ENCODE measurements around the gene ATP1A4. TPM values are rescaled to one million over a fixed set of nuclear protein-coding genes. Genes with fewer than 3 reads are reported as not detected.

The ATP1A4 gene
- total and polyA plus RNA-seq, 2 of the 8 experiments (the other 6 are each of a cell fraction or from before 2014, with no cell fraction given): 0.48 to 0.61 TPM

DNA sequence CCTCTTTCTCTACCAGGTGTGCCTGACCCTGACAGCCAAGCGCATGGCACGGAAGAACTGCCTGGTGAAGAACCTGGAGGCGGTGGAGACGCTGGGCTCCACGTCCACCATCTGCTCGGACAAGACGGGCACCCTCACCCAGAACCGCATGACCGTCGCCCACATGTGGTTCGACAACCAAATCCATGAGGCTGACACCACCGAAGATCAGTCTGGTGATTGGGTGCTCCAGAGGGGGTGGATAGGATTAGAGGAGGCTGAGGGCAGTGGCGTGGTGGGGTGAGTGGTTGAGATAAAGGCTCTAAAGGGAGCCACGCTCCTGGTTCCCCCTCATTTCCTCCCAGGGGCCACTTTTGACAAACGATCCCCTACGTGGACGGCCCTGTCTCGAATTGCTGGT lies 22.8 kb upstream of the ATP1A4 start:
- Histone ChIP-seq H2BK5ac (ENCODE audit: low read depth, low read length) (no peak overlapping the region; the same call in 1 of the 2 replicates), H4K5ac (ENCODE audit: insufficient read length, low read depth, low read length) (no peak overlapping the region), H3K56ac (replicated peaks; ENCODE audit: insufficient read length, low read depth, low read length) (no peak overlapping the region), H3K18ac (ENCODE audit: extremely low read depth, low read length) (no peak overlapping the region), H3K23me2 (ENCODE audit: low read depth, low read length) (no peaks in the 10 kb centered on the region; the same call in 1 of the 2 replicates), H3K4me2 (ENCODE audit: insufficient read depth in 1 of 2, low read depth in 2 of 2, low read length in 2 of 2) (no peak overlapping the region), H3K36me3 (ENCODE audit: control insufficient read depth in 2 of 4, insufficient read depth in 4 of 4, low read length in 3 of 4) (peaks cover 12 to 63% (median 54%) of the 10 kb centered on the region in 4 experiments; a peak in 7 of 8 replicates), H2BK15ac (ENCODE audit: low read length) (no peak overlapping the region), H3K9ac (replicated peaks in 1 of 4; ENCODE audit: extremely low read depth in 1 of 4, low read depth in 3 of 4, low read length in 3 of 4) (no peak overlapping the region), H4K91ac (replicated peaks; ENCODE audit: insufficient read length, low read length) (no peak overlapping the region), H2AK5ac (ENCODE audit: low read depth, low read length) (no peak overlapping the region), H3K27me3 (replicated peaks in 1 of 4; ENCODE audit: control insufficient read depth in 3 of 4, extremely low read depth in 1 of 4, insufficient read depth in 3 of 4, low read length in 3 of 4) (no peaks in the 10 kb centered on the region), H4K8ac (ENCODE audit: extremely low read depth, insufficient read depth, low read length) (no peak overlapping the region), H4K20me1 (replicated peaks in 1 of 2; ENCODE audit: control insufficient read depth in 1 of 2, insufficient read depth in 2 of 2, low read length in 2 of 2) (no peaks in the 10 kb centered on the region), H3K79me2 (ENCODE audit: control insufficient read depth in 1 of 2, insufficient read depth in 2 of 2, low read length in 2 of 2) (no peaks in the 10 kb centered on the region), H2BK12ac (ENCODE audit: low read depth, low read length) (no peak overlapping the region), H3K4me3 (ENCODE audit: extremely low read depth in 1 of 4, insufficient read depth in 2 of 4, low read depth in 3 of 4, low read length in 4 of 4) (no peak overlapping the region), H3K9me3 (ENCODE audit: insufficient read depth in 2 of 2, low read depth in 1 of 2, low read length in 1 of 2) (no peaks in the 10 kb centered on the region), H3K14ac (ENCODE audit: insufficient read length) (no peak overlapping the region), H3K27ac (ENCODE audit: low read depth, low read length) (no peak overlapping the region), H3K4me1 (replicated peaks in 1 of 4; ENCODE audit: control insufficient read depth in 3 of 4, insufficient read depth in 4 of 4, low read length in 3 of 4) (peaks cover 0 to 6% (median 0%) of the 10 kb centered on the region in 4 experiments; a peak in 2 of 7 replicates), H3K79me1 (ENCODE audit: low read depth, low read length) (no peaks in the 10 kb centered on the region; the same call in 1 of the 2 replicates), H2AFZ (ENCODE audit: low read length) (no peak overlapping the region), H3K23ac (ENCODE audit: insufficient read length) (no peak overlapping the region), H3K4ac (replicated peaks; ENCODE audit: insufficient read length, low read depth, low read length) (no peak overlapping the region), H2BK120ac (replicated peaks; ENCODE audit: low read depth, low read length) (no peak overlapping the region), H2BK20ac (ENCODE audit: low read length) (no peak overlapping the region)
- 92% methylated on average over 18 of the region's 18 CpGs; no CpG with 5 or more reads in 1 of the 2 experiments for WGBS, 2 experiments (ENCODE audit: extremely low coverage in 1 of 2, insufficient coverage in 1 of 2, insufficient read length in 1 of 2, insufficient replicate concordance in 2 of 2, low coverage in 1 of 2, low lambda C conversion rate in 2 of 2, missing lambda C conversion rate in 1 of 2)
- POLR2A ChIA-PET (ENCODE audit: partially characterized antibody): interaction anchor here (1.0 to 8.1 kb wide), 5 partner anchors 11 to 33 kb away, joined by 3 to 56 read pairs (median 4); no protein-coding TSS in a partner anchor
- DNase-seq (ENCODE audit: low read depth in 1 of 2, low spot score in 2 of 2) (no peak), FAIRE-seq (no peak)
- CTCF ChIA-PET (ENCODE audit: partially characterized antibody): interaction anchor here (1.1 to 13.8 kb wide), 9 partner anchors 10 to 124 kb away, joined by 3 to 141 read pairs (median 9); partner anchors contain the start of gene ATP1A2
- TF ChIP-seq TEAD4 (IDR thresholded peaks at IDR 0.05; ENCODE audit: low read depth, low read length) (no peak), CBX8 (IDR thresholded peaks at IDR 0.05; ENCODE audit: borderline replicate concordance, low read depth, low read length) (no peak), SP2 (IDR thresholded peaks at IDR 0.05; ENCODE audit: low read length) (no peak), PHF8 (conservative IDR thresholded peaks at IDR 0.05; ENCODE audit: low read depth, low read length) (no peak), BACH1 (IDR thresholded peaks at IDR 0.05; ENCODE audit: low read length) (no peak), SP4 (IDR thresholded peaks at IDR 0.05; ENCODE audit: low read length) (no peak), KDM4A (IDR thresholded peaks at IDR 0.05; ENCODE audit: low read depth, low read length, severe bottlenecking) (no peak), ASH2L (IDR thresholded peaks at IDR 0.05; ENCODE audit: low read length) (no peak), SUZ12 (IDR thresholded peaks at IDR 0.05; ENCODE audit: low read length) (no peak), MAFK (IDR thresholded peaks at IDR 0.05; ENCODE audit: low read depth, low read length) (no peak), GABPA (IDR thresholded peaks at IDR 0.05; ENCODE audit: borderline replicate concordance, insufficient read depth, low read length) (no peak)
- TF ChIP-seq, protein P1, sequence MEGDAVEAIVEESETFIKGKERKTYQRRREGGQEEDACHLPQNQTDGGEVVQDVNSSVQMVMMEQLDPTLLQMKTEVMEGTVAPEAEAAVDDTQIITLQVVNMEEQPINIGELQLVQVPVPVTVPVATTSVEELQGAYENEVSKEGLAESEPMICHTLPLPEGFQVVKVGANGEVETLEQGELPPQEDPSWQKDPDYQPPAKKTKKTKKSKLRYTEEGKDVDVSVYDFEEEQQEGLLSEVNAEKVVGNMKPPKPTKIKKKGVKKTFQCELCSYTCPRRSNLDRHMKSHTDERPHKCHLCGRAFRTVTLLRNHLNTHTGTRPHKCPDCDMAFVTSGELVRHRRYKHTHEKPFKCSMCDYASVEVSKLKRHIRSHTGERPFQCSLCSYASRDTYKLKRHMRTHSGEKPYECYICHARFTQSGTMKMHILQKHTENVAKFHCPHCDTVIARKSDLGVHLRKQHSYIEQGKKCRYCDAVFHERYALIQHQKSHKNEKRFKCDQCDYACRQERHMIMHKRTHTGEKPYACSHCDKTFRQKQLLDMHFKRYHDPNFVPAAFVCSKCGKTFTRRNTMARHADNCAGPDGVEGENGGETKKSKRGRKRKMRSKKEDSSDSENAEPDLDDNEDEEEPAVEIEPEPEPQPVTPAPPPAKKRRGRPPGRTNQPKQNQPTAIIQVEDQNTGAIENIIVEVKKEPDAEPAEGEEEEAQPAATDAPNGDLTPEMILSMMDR (IDR thresholded peaks at IDR 0.05; ENCODE audit: control extremely low read depth in 1 of 3, insufficient read depth in 1 of 3, low read depth in 1 of 3, low read length in 3 of 3): no peak
